Ishikawa (cell line): ENCODE data around the gene IFNE.
A peak's percentile ranks its signal among the peaks of the same experiment; 100 is the strongest.

Experiments
- CEBPB ChIP-seq: IDR thresholded peaks from 2 replicates; pipeline ENCODE4 v1.6.1; 2012
- CREB1 ChIP-seq: IDR thresholded peaks from 2 replicates; pipeline ENCODE4 v1.6.1; 2012; ENCODE audit warnings: low read depth
- EGR1 ChIP-seq: IDR thresholded peaks from 2 replicates; pipeline ENCODE4 v1.6.1; 2012
- EP300 ChIP-seq: IDR thresholded peaks from 2 replicates; pipeline ENCODE4 v1.6.1; 2012; ENCODE audit warnings: borderline replicate concordance
- FOXM1 ChIP-seq: IDR thresholded peaks from 2 replicates; pipeline ENCODE4 v1.6.1; 2012; ENCODE audit warnings: low read depth, borderline replicate concordance
- MAX ChIP-seq: IDR thresholded peaks from 2 replicates; pipeline ENCODE4 v1.6.1; 2012
- NFIC ChIP-seq: IDR thresholded peaks from 2 replicates; pipeline ENCODE4 v1.6.1; 2012
- RAD21 ChIP-seq: IDR thresholded peaks from 2 replicates; pipeline ENCODE4 v1.6.1; 2012; ENCODE audit warnings: low read depth
- TAF1 ChIP-seq: IDR thresholded peaks from 2 replicates; pipeline ENCODE4 v1.6.1; 2012; ENCODE audit warnings: low read depth, mild to moderate bottlenecking
- TCF12 ChIP-seq: IDR thresholded peaks from 2 replicates; pipeline ENCODE4 v1.6.1; 2012; ENCODE audit warnings: low read depth
- TEAD4 ChIP-seq: IDR thresholded peaks from 2 replicates; pipeline ENCODE4 v1.6.1; 2012
- YY1 ChIP-seq: IDR thresholded peaks from 2 replicates; pipeline ENCODE4 v1.6.1; 2012; ENCODE audit warnings: low read depth
- ZBTB7A ChIP-seq: IDR thresholded peaks from 2 replicates; pipeline ENCODE4 v1.6.1; 2012; ENCODE audit warnings: low read depth
- TF ChIP-seq, protein P1 (sequence below): IDR thresholded peaks from 2 replicates; pipeline ENCODE4 v1.6.1; 2012; ENCODE audit warnings: low read depth, mild to moderate bottlenecking
- TF ChIP-seq, protein P2 (sequence below): IDR thresholded peaks from 2 replicates; pipeline ENCODE4 v1.6.1; 2012

IFNE gene

GRCh38 chr9:21504113-21504512, 22.0 kb upstream of the IFNE start:
- TF ChIP-seq CREB1 (no peak), YY1 (no peak), ZBTB7A (no peak), EP300 (no peak)

- no peak for TF ChIP-seq CREB1
- no peak for TF ChIP-seq EP300
- TF ChIP-seq, protein P1, sequence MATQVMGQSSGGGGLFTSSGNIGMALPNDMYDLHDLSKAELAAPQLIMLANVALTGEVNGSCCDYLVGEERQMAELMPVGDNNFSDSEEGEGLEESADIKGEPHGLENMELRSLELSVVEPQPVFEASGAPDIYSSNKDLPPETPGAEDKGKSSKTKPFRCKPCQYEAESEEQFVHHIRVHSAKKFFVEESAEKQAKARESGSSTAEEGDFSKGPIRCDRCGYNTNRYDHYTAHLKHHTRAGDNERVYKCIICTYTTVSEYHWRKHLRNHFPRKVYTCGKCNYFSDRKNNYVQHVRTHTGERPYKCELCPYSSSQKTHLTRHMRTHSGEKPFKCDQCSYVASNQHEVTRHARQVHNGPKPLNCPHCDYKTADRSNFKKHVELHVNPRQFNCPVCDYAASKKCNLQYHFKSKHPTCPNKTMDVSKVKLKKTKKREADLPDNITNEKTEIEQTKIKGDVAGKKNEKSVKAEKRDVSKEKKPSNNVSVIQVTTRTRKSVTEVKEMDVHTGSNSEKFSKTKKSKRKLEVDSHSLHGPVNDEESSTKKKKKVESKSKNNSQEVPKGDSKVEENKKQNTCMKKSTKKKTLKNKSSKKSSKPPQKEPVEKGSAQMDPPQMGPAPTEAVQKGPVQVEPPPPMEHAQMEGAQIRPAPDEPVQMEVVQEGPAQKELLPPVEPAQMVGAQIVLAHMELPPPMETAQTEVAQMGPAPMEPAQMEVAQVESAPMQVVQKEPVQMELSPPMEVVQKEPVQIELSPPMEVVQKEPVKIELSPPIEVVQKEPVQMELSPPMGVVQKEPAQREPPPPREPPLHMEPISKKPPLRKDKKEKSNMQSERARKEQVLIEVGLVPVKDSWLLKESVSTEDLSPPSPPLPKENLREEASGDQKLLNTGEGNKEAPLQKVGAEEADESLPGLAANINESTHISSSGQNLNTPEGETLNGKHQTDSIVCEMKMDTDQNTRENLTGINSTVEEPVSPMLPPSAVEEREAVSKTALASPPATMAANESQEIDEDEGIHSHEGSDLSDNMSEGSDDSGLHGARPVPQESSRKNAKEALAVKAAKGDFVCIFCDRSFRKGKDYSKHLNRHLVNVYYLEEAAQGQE = no peak
- TF ChIP-seq FOXM1 = no peak
- no peak for TF ChIP-seq NFIC
- no peak for TF ChIP-seq TEAD4
- TF ChIP-seq RAD21 = no peak
- TF ChIP-seq TAF1 = no peak
- TF ChIP-seq, protein P2, sequence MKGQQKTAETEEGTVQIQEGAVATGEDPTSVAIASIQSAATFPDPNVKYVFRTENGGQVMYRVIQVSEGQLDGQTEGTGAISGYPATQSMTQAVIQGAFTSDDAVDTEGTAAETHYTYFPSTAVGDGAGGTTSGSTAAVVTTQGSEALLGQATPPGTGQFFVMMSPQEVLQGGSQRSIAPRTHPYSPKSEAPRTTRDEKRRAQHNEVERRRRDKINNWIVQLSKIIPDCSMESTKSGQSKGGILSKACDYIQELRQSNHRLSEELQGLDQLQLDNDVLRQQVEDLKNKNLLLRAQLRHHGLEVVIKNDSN = no peak
- TF ChIP-seq MAX = no peak
- TF ChIP-seq ZBTB7A = no peak
- no peak for TF ChIP-seq YY1
- no peak for TF ChIP-seq EGR1
- no peak for TF ChIP-seq TCF12
- TF ChIP-seq CEBPB = no peak
Measured at GRCh38 chr9:21502586-21502985, 20.5 kb upstream of the IFNE start.

DNA sequence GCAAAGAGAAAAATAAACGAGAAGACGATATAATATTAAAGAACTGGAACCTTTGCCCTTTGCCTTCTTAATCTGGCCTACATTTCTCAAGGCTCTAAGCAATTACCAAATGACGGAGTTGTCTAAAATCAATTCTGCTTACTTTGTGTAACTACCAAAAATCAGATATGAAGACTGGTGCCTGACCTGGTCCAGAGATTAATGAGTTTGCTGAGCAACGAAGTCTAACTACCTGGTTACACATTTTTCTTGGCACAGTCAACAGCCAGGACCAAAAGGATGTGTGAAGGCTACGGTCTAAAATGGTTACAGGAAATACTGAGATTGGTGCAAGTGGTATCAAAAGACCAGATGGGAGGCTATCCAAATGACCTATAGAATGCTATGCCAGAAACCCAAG, 17.8 kb upstream of the IFNE start:
- TF ChIP-seq ZBTB7A (no peak), CEBPB (no peak), EP300 (no peak), YY1 (no peak), FOXM1 (no peak), EGR1 (no peak), RAD21 (no peak), NFIC (no peak)

DNA sequence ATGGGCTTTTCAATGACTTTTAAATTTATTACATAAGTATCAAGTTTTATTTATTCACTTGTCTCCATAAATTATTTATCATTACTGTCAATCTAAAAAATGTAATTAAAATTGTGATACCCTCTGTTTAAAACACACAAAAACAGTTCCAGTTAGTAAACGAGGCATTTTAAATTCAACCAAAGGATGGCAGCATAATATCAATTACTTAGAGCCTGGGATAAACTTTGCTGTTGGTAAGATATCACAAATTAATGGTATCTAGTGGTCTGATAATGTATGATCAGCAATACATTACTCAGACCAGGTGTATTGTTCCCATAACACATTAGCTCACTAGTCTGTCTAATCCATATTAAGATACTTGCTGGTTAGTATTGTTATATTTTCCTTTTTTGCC, 9.6 kb upstream of the IFNE start:
- TF ChIP-seq EGR1 = no peak
- TF ChIP-seq RAD21 = peak; percentile 33; the same call in 1 of the 2 replicates

DNA sequence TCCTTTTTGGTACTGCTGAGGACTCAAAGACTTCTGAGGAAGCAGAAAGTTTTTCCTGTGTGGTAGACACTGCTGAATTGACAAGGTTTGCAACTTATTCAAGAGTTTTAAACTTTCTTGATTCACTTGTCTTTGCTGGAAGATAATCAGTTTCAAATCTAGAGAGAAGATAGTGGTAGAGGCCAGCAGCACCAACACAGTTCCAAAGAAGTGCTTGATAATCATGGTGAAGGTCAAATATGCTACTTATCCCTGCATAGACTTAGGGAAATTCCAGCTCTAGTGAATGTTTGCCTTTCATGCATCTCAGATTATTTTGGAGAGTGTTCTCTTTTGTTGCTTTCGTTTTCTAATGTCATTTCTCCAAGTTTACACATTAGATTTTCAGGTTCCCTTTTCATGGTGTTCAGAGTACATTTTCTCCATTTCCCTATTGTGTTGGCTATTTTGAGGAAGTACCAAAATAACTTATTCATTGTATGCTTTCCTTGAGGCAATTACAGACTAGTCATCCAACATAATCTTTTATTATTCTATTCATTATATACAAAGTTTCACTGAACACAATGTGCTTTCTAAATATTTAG, 550 bp downstream of the IFNE start:
- TF ChIP-seq TAF1 = no peak
- TF ChIP-seq ZBTB7A = no peak

GRCh38 chr9:21479152-21479702, 2.9 kb downstream of the IFNE start:
- TF ChIP-seq RAD21 (no peak), CREB1 (no peak), CEBPB (no peak), EP300 (no peak), YY1 (no peak), TCF12 (no peak), ZBTB7A (no peak), TAF1 (no peak), EGR1 (no peak), NFIC (no peak), MAX (no peak), TEAD4 (no peak), FOXM1 (no peak)
- TF ChIP-seq, protein P2 = no peak
- TF ChIP-seq, protein P1 = no peak
